Measurements from ENCODE around the gene WASF3. TPM values are rescaled to one million over a fixed set of nuclear protein-coding genes. Genes with fewer than 3 reads are reported as not detected.
"Not testable (repeated sequence)": the region's sequence is repeated elsewhere in the genome, so short reads cannot be mapped to it uniquely, and the experiment has no call there.

WASF3 gene
- total RNA-seq, 8 experiments from 2014 or later, result 1.4 to 44.2 (median 22.4) TPM

- in situ Hi-C loops (cut with MboI; ENCODE audit: low pct_unique_long_range_greater_than_20kb in 2 of 9, low sequenced_read_pairs in 9 of 9, unreplicated experiment in 9 of 9), result no loop called here
- WGBS, 10 experiments, result 95 to 100% (median 100%) methylated on average over 1 to 7 of the region's 8 CpGs; no CpG with 5 or more reads in 4 of the 10 experiments
- H3K4me3 ChIP-seq, result no peak overlapping the region
- ATAC-seq (replicated peaks in 6 of 8), result peak in 2 of 8 experiments; percentile 52 to 73
- H3K27ac ChIP-seq, result no peak overlapping the region
- no peaks in the 10 kb centered on the region for H3K4me1 ChIP-seq (replicated peaks in 1 of 2)
Observed at GRCh38 chr13:26628706-26629105, 71.2 kb downstream of the WASF3 start.

- ATAC-seq (replicated peaks in 6 of 8), result peak in 2 of 8 experiments; percentile 50 to 66
- 84 to 100% (median 100%) methylated on average over 1 to 5 of the region's 5 CpGs; no CpG with 5 or more reads in 2 of the 10 experiments for WGBS, 10 experiments
- Histone ChIP-seq H3K4me3 (no peak overlapping the region), H3K4me1 (replicated peaks in 1 of 2) (no peaks in the 10 kb centered on the region), H3K27ac (no peak overlapping the region)
- in situ Hi-C loops (cut with MboI; ENCODE audit: low pct_unique_long_range_greater_than_20kb in 2 of 9, low sequenced_read_pairs in 9 of 9, unreplicated experiment in 9 of 9), result no loop called here
Observed at GRCh38 chr13:26629260-26629825, 71.9 kb downstream of the WASF3 start.

- H3K4me1 ChIP-seq (replicated peaks in 1 of 2); ATAC-seq (replicated peaks in 6 of 8); in situ Hi-C loops (cut with MboI; ENCODE audit: low pct_unique_long_range_greater_than_20kb in 2 of 9, low sequenced_read_pairs in 9 of 9, unreplicated experiment in 9 of 9); H3K4me3 ChIP-seq; H3K27ac ChIP-seq: not testable (repeated sequence)
- whole genome bisulfite sequencing, 10 experiments, result 80 to 93% (median 90%) methylated on average over 1 to 4 of the region's 6 CpGs; no CpG with 5 or more reads in 5 of the 10 experiments
Observed at GRCh38 chr13:26635634-26636033, 78.2 kb downstream of the WASF3 start.

GRCh38 chr13:26636073-26636472, 78.6 kb downstream of the WASF3 start:
- H3K4me3 ChIP-seq; in situ Hi-C loops (cut with MboI; ENCODE audit: low pct_unique_long_range_greater_than_20kb in 2 of 9, low sequenced_read_pairs in 9 of 9, unreplicated experiment in 9 of 9): not testable (repeated sequence)

GRCh38 chr13:26646603-26647002, 89.1 kb downstream of the WASF3 start:
- ATAC-seq (replicated peaks in 6 of 8), result no peak
- H3K4me3 ChIP-seq, result no peak overlapping the region
- in situ Hi-C loops (cut with MboI; ENCODE audit: low pct_unique_long_range_greater_than_20kb in 2 of 9, low sequenced_read_pairs in 9 of 9, unreplicated experiment in 9 of 9), result no loop called here
- H3K27ac ChIP-seq, result no peak overlapping the region
- H3K4me1 ChIP-seq (replicated peaks in 1 of 2), result no peaks in the 10 kb centered on the region

More at GRCh38 chr13:26636073-26636472, 78.6 kb downstream of the WASF3 start:
- WGBS, 10 experiments, result 80 to 100% (median 87%) methylated on average over 1 to 3 of the region's 8 CpGs; no CpG with 5 or more reads in 6 of the 10 experiments
- not testable (repeated sequence) for H3K27ac ChIP-seq; ATAC-seq (replicated peaks in 6 of 8); H3K4me1 ChIP-seq (replicated peaks in 1 of 2)

GRCh38 chr13:26651234-26651633, 93.8 kb downstream of the WASF3 start:
- no peaks in the 10 kb centered on the region for H3K4me1 ChIP-seq (replicated peaks in 1 of 2)
- in situ Hi-C loops (cut with MboI; ENCODE audit: low pct_unique_long_range_greater_than_20kb in 2 of 9, low sequenced_read_pairs in 9 of 9, unreplicated experiment in 9 of 9), result no loop called here
- H3K4me3 ChIP-seq, result no peak overlapping the region
- ATAC-seq (replicated peaks in 6 of 8), result no peak
- no peak overlapping the region for H3K27ac ChIP-seq
- 75 to 100% (median 100%) methylated on average over 1 of the region's 1 CpG for WGBS, 10 experiments

GRCh38 chr13:26653310-26653709, 95.8 kb downstream of the WASF3 start:
- no peak for ATAC-seq (replicated peaks in 6 of 8)
- H3K4me1 ChIP-seq (replicated peaks in 1 of 2), result peaks cover 4% of the 10 kb centered on the region in 2 donors
- 25 to 100% (median 92%) methylated on average over 1 to 4 of the region's 4 CpGs; no CpG with 5 or more reads in 1 of the 10 experiments for WGBS, 10 experiments
- H3K27ac ChIP-seq, result no peak overlapping the region
- in situ Hi-C loops (cut with MboI; ENCODE audit: low pct_unique_long_range_greater_than_20kb in 2 of 9, low sequenced_read_pairs in 9 of 9, unreplicated experiment in 9 of 9), result no loop called here
- H3K4me3 ChIP-seq, result no peak overlapping the region

- in situ Hi-C loops (cut with MboI; ENCODE audit: low pct_unique_long_range_greater_than_20kb in 2 of 9, low sequenced_read_pairs in 9 of 9, unreplicated experiment in 9 of 9), result no loop called here
- Histone ChIP-seq H3K4me1 (replicated peaks in 1 of 2) (peaks cover 8 to 9% of the 10 kb centered on the region in 2 donors), H3K27ac (no peak overlapping the region), H3K4me3 (no peak overlapping the region)
- 80 to 95% (median 90%) methylated on average over 1 to 4 of the region's 4 CpGs; no CpG with 5 or more reads in 6 of the 10 experiments for WGBS, 10 experiments
- no peak for ATAC-seq (replicated peaks in 6 of 8)
Observed at GRCh38 chr13:26653842-26654241, 96.4 kb downstream of the WASF3 start.

- Histone ChIP-seq H3K27ac (no peak overlapping the region), H3K4me3 (no peak overlapping the region), H3K4me1 (replicated peaks in 1 of 2) (peaks cover 11 to 17% of the 10 kb centered on the region in 2 donors)
- 50 to 100% (median 89%) methylated on average over 1 to 4 of the region's 4 CpGs; no CpG with 5 or more reads in 3 of the 10 experiments for WGBS, 10 experiments
- in situ Hi-C loops (cut with MboI; ENCODE audit: low pct_unique_long_range_greater_than_20kb in 2 of 9, low sequenced_read_pairs in 9 of 9, unreplicated experiment in 9 of 9), result no loop called here
- ATAC-seq (replicated peaks in 6 of 8), result peak in 5 of 8 experiments; percentile 24 to 60 (median 36)
Observed at GRCh38 chr13:26656919-26657318, 99.4 kb downstream of the WASF3 start.

GRCh38 chr13:26658448-26659385, 101.2 kb downstream of the WASF3 start:
- H3K4me3 ChIP-seq, result no peak overlapping the region
- 0 to 100% (median 90%) methylated on average over 1 to 4 of the region's 4 CpGs; no CpG with 5 or more reads in 2 of the 10 experiments for WGBS, 10 experiments
- in situ Hi-C loops (cut with MboI; ENCODE audit: low pct_unique_long_range_greater_than_20kb in 2 of 9, low sequenced_read_pairs in 9 of 9, unreplicated experiment in 9 of 9), result no loop called here
- H3K27ac ChIP-seq, result no peak overlapping the region
- peak; percentile 63 to 74 (median 70) for ATAC-seq (replicated peaks in 6 of 8)
- peaks cover 16 to 17% of the 10 kb centered on the region in 2 donors for H3K4me1 ChIP-seq (replicated peaks in 1 of 2)

- H3K27ac ChIP-seq, result no peak overlapping the region
- in situ Hi-C loops (cut with MboI; ENCODE audit: low pct_unique_long_range_greater_than_20kb in 2 of 9, low sequenced_read_pairs in 9 of 9, unreplicated experiment in 9 of 9), result no loop called here
- peaks cover 25 to 31% of the 10 kb centered on the region in 2 donors for H3K4me1 ChIP-seq (replicated peaks in 1 of 2)
- no peak overlapping the region for H3K4me3 ChIP-seq
- no peak for ATAC-seq (replicated peaks in 6 of 8)
- WGBS, 10 experiments, result 33 to 100% (median 80%) methylated on average over 1 to 4 of the region's 5 CpGs
Observed at GRCh38 chr13:26660185-26660584, 102.7 kb downstream of the WASF3 start.

GRCh38 chr13:26660766-26661165, 103.3 kb downstream of the WASF3 start:
- Histone ChIP-seq H3K4me1 (replicated peaks in 1 of 2) (peaks cover 30 to 36% of the 10 kb centered on the region in 2 donors), H3K27ac (no peak overlapping the region), H3K4me3 (no peak overlapping the region)
- in situ Hi-C loops (cut with MboI; ENCODE audit: low pct_unique_long_range_greater_than_20kb in 2 of 9, low sequenced_read_pairs in 9 of 9, unreplicated experiment in 9 of 9), result no loop called here
- 83 to 100% (median 97%) methylated on average over 2 to 5 of the region's 6 CpGs; no CpG with 5 or more reads in 2 of the 10 experiments for WGBS, 10 experiments
- no peak for ATAC-seq (replicated peaks in 6 of 8)

- in situ Hi-C loops (cut with MboI; ENCODE audit: low pct_unique_long_range_greater_than_20kb in 2 of 9, low sequenced_read_pairs in 9 of 9, unreplicated experiment in 9 of 9), result no loop called here
- H3K27ac ChIP-seq, result no peak overlapping the region
- no peak for ATAC-seq (replicated peaks in 6 of 8)
- 65 to 95% (median 81%) methylated on average over 1 to 4 of the region's 4 CpGs; no CpG with 5 or more reads in 2 of the 10 experiments for WGBS, 10 experiments
- peaks cover 22 to 29% of the 10 kb centered on the region in 2 donors for H3K4me1 ChIP-seq (replicated peaks in 1 of 2)
- no peak overlapping the region for H3K4me3 ChIP-seq
Observed at GRCh38 chr13:26663791-26664190, 106.3 kb downstream of the WASF3 start.
